Dedifferentiated amniotic fluid mesenchymal stem cell (primary cell): Measurements from ENCODE around the gene SLC27A2.

Source experiments
- DNase-seq: peaks from one replicate; pipeline ENCODE4 v3.0.0-alpha.2; 2016; ENCODE audit errors: extremely low spot score

SLC27A2 gene

GRCh38 chr15:50238255-50238654 lies 56.3 kb downstream of the SLC27A2 start:
- DNase-seq: no peak

DNA sequence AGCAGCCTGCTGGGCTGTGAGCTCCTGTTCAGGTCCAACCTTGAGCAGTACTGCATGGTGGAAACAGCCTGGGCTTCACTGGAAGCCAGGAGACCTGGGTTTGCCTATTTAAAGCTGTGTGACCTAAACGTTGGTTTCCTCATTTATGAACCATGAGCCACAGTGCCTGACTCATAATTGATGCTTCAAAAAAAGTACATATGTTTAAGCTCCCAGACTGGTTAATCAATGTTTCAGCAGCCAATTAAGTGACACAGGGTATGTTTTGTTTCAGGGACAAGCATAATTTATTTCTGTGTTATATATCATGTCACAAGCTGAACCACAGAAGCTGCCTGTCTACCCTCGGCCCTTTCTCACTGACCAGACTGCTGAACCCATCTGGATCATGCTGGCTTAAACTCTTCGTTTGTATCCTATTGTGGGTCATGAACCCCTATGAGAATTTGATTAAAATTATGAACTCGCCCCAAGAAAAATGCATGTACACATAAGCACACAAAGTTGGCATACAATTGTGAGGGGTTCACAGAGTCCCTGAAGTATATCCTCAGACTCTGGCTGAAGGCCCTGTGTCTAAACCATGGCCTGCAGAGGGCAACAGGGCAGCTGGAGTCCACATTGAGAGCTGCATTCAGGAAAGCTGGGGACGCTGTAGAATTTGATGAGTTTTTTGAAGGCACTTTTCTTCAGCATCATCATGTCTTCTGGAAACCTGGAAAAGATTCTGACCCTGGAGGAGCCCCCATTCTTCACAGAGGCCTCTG lies 59.9 kb downstream of the SLC27A2 start:
- no peak for DNase-seq

GRCh38 chr15:50244153-50244552 lies 62.2 kb downstream of the SLC27A2 start:
- no peak for DNase-seq

DNA sequence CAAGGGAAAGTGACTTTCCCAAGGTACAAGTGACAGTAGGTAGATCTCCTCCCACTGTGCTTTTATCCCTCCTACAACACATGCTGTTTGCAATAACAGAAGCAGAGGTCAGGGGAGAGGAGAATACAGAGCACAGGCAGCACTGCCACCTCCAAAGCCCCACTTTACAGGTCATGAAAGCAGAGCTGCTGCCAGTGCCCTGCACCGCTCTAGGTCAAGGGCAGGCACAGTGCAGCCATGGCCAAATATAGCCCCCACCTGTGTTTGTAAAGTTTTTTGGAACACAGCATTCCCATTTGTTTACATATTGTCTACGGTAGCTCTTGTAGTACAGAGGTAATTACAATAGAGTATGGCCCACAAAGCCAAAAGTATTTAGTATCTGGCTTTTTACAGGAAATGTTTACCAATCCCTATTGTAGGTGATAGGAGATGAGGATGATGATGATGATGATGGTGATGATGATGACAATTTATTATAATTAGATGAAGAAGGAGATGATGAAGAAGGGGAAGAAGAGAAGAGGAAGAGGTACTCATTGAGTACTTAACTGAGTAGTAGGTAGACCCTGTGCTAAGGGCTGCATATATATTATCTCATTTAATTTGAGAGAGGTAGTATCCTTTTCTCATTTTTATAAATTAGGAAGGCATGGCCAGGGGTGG lies 63.1 kb downstream of the SLC27A2 start:
- DNase-seq: no peak

DNA sequence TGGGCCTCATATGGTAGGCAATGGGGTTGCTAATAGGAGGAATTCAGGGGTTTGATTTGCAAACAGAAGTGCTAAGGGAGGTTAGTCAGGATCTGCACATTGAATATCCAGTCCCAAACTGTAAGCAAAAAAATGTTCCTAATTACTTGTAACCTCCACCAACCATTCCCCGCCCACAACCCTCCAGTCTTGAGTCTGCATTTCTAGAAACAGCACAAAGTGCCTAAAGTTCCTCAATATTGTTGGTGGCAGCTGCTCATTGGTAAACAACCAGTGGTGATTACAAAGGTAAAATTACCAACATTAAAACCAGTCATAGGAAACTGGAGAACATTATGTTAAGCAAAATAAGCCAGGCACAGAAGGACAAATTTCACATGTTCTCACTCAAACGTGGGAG lies 64.6 kb downstream of the SLC27A2 start:
- DNase-seq: no peak

DNA sequence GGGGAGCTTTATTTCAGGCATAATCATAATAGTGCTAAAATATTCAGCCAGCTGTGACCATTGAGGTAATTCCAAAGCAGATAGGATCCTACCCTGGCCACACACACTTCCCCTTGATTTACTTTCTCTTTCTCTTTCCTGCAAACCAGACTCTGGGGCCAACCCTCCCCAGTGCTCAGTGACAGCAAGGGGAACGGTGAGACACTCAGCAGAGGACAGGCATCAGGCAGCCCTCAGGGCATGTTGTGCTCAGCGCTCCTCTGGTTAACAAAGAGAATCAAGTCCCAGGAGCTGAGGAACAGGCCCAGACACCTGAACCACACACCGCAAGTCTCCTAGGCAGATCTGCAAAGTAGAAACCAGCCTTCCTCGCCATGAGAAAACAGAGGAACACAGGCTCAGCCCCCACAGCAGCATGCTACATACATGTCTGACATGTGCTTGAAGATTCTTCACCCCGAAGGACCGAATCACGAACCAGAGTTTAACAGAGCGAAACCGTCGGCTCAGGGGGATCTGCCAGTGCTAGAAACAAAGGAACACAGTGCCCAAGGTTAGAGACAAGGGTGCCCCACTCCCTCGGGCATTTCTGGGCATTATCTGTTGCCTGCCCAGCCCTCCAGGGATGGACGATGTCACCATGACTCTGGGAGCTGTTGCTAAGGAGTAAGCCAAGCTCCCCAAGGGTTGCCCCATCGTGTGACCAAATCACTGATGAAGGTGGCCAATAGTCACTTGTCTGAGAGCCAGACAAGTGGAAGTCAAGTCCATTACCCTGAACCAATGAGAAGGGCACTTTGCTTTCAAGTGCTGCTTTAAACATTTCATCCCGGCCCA lies 66.0 kb downstream of the SLC27A2 start:
- no peak for DNase-seq

DNA sequence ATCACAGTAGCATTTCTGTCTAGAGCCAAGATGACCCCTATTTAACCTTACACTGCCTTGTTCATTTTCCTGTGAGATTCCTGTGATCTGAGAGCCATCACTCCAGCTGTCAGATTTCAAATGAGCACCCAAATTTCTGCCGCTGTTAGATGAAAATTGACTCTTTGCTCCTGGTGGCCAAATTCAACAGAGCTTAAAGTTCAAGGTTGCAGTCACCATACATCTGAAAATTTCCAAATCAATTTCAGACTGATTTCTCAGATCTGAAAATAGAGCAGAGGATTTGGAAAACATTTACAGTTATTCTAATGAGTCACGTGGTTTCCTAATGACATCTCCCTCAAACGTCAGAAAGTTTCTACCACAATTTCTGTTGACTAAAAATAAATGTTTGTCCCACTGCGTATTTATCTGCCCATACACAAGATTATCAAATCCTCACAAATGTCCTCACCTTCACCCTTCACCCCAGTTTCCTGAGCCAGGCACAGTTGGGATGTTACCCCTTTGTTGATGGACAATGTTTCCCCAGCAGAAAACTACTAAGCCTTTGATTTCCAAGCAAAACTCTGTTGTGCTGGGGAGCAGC lies 67.1 kb downstream of the SLC27A2 start:
- no peak for DNase-seq

DNA sequence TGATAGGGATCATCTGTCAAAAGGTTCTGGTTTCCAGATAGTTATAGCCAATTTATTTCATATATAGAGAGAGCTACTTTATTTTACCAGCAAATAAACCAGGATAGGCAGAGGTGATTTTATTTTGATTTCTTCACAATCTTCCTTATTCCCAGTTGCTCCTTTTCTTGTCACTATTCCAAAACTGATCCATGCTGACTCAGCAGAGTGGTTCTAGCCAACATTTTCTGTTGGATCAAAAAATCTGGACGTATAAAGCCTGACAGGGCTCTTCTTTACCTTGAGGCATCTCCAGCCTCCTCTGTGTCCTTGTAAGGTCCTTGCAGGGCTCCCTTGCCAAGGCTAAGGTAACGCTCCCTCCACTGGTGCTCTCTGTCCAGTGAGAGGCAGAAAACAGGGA lies 67.7 kb downstream of the SLC27A2 start:
- no peak for DNase-seq

DNA sequence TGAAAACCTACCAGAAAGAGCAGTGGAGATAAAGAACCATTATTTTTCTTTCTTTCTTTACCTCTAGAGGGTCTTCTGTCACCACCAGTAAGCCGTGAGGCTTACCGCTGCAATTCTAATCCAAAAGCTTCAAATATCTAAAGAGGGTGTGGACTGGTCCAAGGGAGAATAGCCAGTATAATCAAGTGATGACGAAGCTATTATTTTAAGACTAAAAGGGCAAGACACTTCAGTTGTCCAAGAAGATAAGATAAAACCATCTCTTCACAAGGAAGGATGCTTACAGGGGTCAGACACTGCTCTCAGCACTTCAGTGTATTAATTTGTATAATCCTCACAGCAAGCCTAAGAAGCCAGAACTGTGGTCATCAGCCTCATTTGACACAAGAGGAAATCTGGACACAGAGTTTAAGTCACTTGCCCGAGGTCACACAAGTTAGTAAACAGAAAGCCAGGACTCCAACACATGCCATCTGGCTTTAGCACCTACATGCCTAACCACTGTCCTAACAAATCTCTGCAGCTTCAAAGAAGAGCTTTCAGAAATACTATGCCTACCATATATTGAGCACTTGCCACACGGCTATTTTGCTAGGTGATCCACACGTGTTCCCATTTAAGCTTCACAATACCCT lies 68.9 kb downstream of the SLC27A2 start:
- DNase-seq: no peak

GRCh38 chr15:50251638-50252182 lies 69.7 kb downstream of the SLC27A2 start:
- no peak for DNase-seq

GRCh38 chr15:50252556-50252955 lies 70.6 kb downstream of the SLC27A2 start:
- DNase-seq: no peak

GRCh38 chr15:50256188-50257041 lies 74.4 kb downstream of the SLC27A2 start:
- DNase-seq: peak; percentile 28

GRCh38 chr15:50257332-50257731 lies 75.3 kb downstream of the SLC27A2 start:
- no peak for DNase-seq

GRCh38 chr15:50257924-50258323 lies 75.9 kb downstream of the SLC27A2 start:
- no peak for DNase-seq

GRCh38 chr15:50259276-50259675 lies 77.3 kb downstream of the SLC27A2 start:
- no peak for DNase-seq

GRCh38 chr15:50260969-50261496 lies 79.0 kb downstream of the SLC27A2 start:
- no peak for DNase-seq

- no peak for DNase-seq
These were observed 80.0 kb downstream of the SLC27A2 start for GRCh38 chr15:50261981-50262380.

GRCh38 chr15:50262533-50262932 lies 80.5 kb downstream of the SLC27A2 start:
- DNase-seq: no peak

- DNase-seq: no peak
These were observed 83.6 kb downstream of the SLC27A2 start, which contains the start of gene HDC for GRCh38 chr15:50265620-50266019. Gene HDC (minus strand): TSS chr15:50265726. CDS start chr15:50265623, 103 bp downstream.

- DNase-seq: no peak
These were observed 85.6 kb downstream of the SLC27A2 start for GRCh38 chr15:50267577-50267976.
